ENCODE data around the gene L3MBTL1.

The L3MBTL1 gene

GRCh38 chr20:43559147-43559987, 51.9 kb downstream of the L3MBTL1 start:
- no peak for DNase-seq (ENCODE audit: low read depth)
- no peak overlapping the region for H3K4me3 ChIP-seq (ENCODE audit: low read depth, low read length)

GRCh38 chr20:43560974-43561373, 53.5 kb downstream of the L3MBTL1 start:
- H3K4me3 ChIP-seq (ENCODE audit: low read depth, low read length) = no peak overlapping the region
- TF ChIP-seq CTCF (IDR thresholded peaks at IDR 0.05; ENCODE audit: low read depth, low read length, missing control alignments) = no peak
- no peak for DNase-seq (ENCODE audit: low read depth)

More at GRCh38 chr20:43559147-43559987, 51.9 kb downstream of the L3MBTL1 start:
- TF ChIP-seq CTCF (IDR thresholded peaks at IDR 0.05; ENCODE audit: low read depth, low read length, missing control alignments) = no peak

- TF ChIP-seq CTCF (IDR thresholded peaks at IDR 0.05; ENCODE audit: low read depth, low read length, missing control alignments) = peak; percentile 23
- no peak for DNase-seq (ENCODE audit: low read depth)
- no peak overlapping the region for H3K4me3 ChIP-seq (ENCODE audit: low read depth, low read length)
Measured at GRCh38 chr20:43563429-43563828, 55.9 kb downstream of the L3MBTL1 start.

GRCh38 chr20:43563991-43564390, 56.5 kb downstream of the L3MBTL1 start:
- H3K4me3 ChIP-seq (ENCODE audit: low read depth, low read length) = no peak overlapping the region
- no peak for DNase-seq (ENCODE audit: low read depth)
- TF ChIP-seq CTCF (IDR thresholded peaks at IDR 0.05; ENCODE audit: low read depth, low read length, missing control alignments) = no peak

- no peak for DNase-seq (ENCODE audit: low read depth)
- no peak for TF ChIP-seq CTCF (IDR thresholded peaks at IDR 0.05; ENCODE audit: low read depth, low read length, missing control alignments)
- H3K4me3 ChIP-seq (ENCODE audit: low read depth, low read length) = no peak overlapping the region
Measured at GRCh38 chr20:43564455-43564854, 57.0 kb downstream of the L3MBTL1 start.

GRCh38 chr20:43564993-43565757, 57.7 kb downstream of the L3MBTL1 start:
- no peak for TF ChIP-seq CTCF (IDR thresholded peaks at IDR 0.05; ENCODE audit: low read depth, low read length, missing control alignments)
- DNase-seq (ENCODE audit: low read depth) = no peak
- H3K4me3 ChIP-seq (ENCODE audit: low read depth, low read length) = no peak overlapping the region

All from GM12864 (cell line).